ENCODE measurements around the gene TMEM233. TPM values are rescaled to one million over a fixed set of nuclear protein-coding genes. Genes with fewer than 3 reads are reported as not detected.

The TMEM233 gene
- total RNA-seq, 2 donors from 2014 or later: 0.10 to 0.13 TPM

- Histone ChIP-seq H3K9ac (ENCODE audit: low read depth in 2 of 2, low read length in 2 of 2) (no peak overlapping the region), H3K4me3 (no peak overlapping the region), H3K9me3 (no peaks in the 10 kb centered on the region), H3K36me3 (no peaks in the 10 kb centered on the region), H3K27ac (no peak overlapping the region), H3K27me3 (no peaks in the 10 kb centered on the region), H3K4me1 (no peaks in the 10 kb centered on the region)
- TF ChIP-seq CTCF (IDR thresholded peaks at IDR 0.05): no peak
- intact Hi-C loops (cut with DNase I): no loop called here
- DNase-seq: no peak
These were observed 16.7 kb upstream of the TMEM233 start for GRCh38 chr12:119576915-119577314.

- Histone ChIP-seq H3K4me1 (no peaks in the 10 kb centered on the region), H3K9me3 (no peaks in the 10 kb centered on the region), H3K4me3 (no peak overlapping the region), H3K27me3 (no peaks in the 10 kb centered on the region), H3K27ac (no peak overlapping the region), H3K9ac (ENCODE audit: low read depth in 2 of 2, low read length in 2 of 2) (no peak overlapping the region), H3K36me3 (no peaks in the 10 kb centered on the region)
- no peak for TF ChIP-seq CTCF (IDR thresholded peaks at IDR 0.05)
- intact Hi-C loops (cut with DNase I): no loop called here
- DNase-seq: no peak
These were observed 15.5 kb upstream of the TMEM233 start for GRCh38 chr12:119578112-119578511.

GRCh38 chr12:119589097-119589496 lies 4.5 kb upstream of the TMEM233 start:
- intact Hi-C loops (cut with DNase I): no loop called here
- H3K4me1 ChIP-seq: no peaks in the 10 kb centered on the region
- TF ChIP-seq CTCF (IDR thresholded peaks at IDR 0.05): no peak
- DNase-seq: no peak
- H3K36me3 ChIP-seq: no peaks in the 10 kb centered on the region
- H3K4me3 ChIP-seq: no peak overlapping the region
- no peaks in the 10 kb centered on the region for H3K9me3 ChIP-seq
- H3K9ac ChIP-seq (ENCODE audit: low read depth in 2 of 2, low read length in 2 of 2): no peak overlapping the region
- peaks cover 10% of the 10 kb centered on the region for H3K27me3 ChIP-seq
- H3K27ac ChIP-seq: no peak overlapping the region

- no peak for TF ChIP-seq CTCF (IDR thresholded peaks at IDR 0.05)
- H3K4me1 ChIP-seq: no peaks in the 10 kb centered on the region
- peaks cover 14% of the 10 kb centered on the region for H3K27me3 ChIP-seq
- H3K4me3 ChIP-seq: no peak overlapping the region
- H3K27ac ChIP-seq: no peak overlapping the region
- no peaks in the 10 kb centered on the region for H3K9me3 ChIP-seq
- no peaks in the 10 kb centered on the region for H3K36me3 ChIP-seq
- no peak for DNase-seq
- no peak overlapping the region for H3K9ac ChIP-seq (ENCODE audit: low read depth in 2 of 2, low read length in 2 of 2)
- intact Hi-C loops (cut with DNase I): no loop called here
These were observed 3.9 kb upstream of the TMEM233 start for GRCh38 chr12:119589634-119590033.

DNA sequence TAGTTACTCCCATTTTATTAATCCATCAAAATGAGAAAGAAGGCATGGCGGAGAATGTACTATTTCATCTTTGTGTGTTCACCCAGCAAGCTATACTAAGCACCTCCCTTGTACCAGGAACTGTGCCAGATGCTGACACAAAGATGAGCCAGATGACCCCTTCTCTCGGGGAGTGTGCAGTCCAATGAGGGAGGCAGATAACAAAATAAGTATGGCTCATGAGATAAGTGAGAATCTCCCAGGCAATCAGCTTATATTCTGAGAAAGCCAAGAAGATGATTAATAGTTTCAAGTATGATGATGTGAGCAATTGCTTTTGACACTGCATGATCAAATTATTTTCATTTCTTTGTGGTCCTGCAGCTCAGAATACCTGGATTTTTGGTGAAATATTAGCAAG lies 1.3 kb upstream of the TMEM233 start:
- Histone ChIP-seq H3K9me3 (no peaks in the 10 kb centered on the region), H3K4me3 (no peak overlapping the region), H3K27ac (no peak overlapping the region), H3K9ac (ENCODE audit: low read depth in 2 of 2, low read length in 2 of 2) (no peak overlapping the region), H3K36me3 (no peaks in the 10 kb centered on the region), H3K27me3 (peaks cover 20% of the 10 kb centered on the region), H3K4me1 (no peaks in the 10 kb centered on the region)
- intact Hi-C loops (cut with DNase I): no loop called here
- no peak for TF ChIP-seq CTCF (IDR thresholded peaks at IDR 0.05)
- DNase-seq: no peak

DNA sequence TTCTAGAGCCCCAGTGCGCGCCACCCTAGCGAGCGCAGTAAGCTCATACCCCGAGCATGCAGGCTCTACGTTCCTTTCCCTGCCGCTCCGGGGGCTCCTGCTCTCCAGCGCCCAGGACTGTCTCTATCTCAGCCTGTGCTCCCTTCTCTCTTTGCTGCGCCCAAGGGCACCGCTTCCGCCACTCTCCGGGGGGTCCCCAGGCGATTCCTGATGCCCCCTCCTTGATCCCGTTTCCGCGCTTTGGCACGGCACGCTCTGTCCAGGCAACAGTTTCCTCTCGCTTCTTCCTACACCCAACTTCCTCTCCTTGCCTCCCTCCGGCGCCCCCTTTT lies 791 bp downstream of the TMEM233 start:
- no peak overlapping the region for H3K4me3 ChIP-seq
- intact Hi-C loops (cut with DNase I): no loop called here
- peaks cover 20% of the 10 kb centered on the region for H3K27me3 ChIP-seq
- no peak for TF ChIP-seq CTCF (IDR thresholded peaks at IDR 0.05)
- no peaks in the 10 kb centered on the region for H3K9me3 ChIP-seq
- H3K4me1 ChIP-seq: no peaks in the 10 kb centered on the region
- no peak overlapping the region for H3K27ac ChIP-seq
- no peak overlapping the region for H3K9ac ChIP-seq (ENCODE audit: low read depth in 2 of 2, low read length in 2 of 2)
- no peaks in the 10 kb centered on the region for H3K36me3 ChIP-seq
- DNase-seq: no peak
